Measurements from ENCODE around the gene IQCH. TPM values are rescaled to one million over a fixed set of nuclear protein-coding genes. Genes with fewer than 3 reads are reported as not detected.

Gene IQCH
- total and polyA plus RNA-seq, 9 of the 15 experiments (the other 6 are each of a cell fraction or from before 2014, with no cell fraction given) = 1.8 to 3.9 (median 2.7) TPM

DNA sequence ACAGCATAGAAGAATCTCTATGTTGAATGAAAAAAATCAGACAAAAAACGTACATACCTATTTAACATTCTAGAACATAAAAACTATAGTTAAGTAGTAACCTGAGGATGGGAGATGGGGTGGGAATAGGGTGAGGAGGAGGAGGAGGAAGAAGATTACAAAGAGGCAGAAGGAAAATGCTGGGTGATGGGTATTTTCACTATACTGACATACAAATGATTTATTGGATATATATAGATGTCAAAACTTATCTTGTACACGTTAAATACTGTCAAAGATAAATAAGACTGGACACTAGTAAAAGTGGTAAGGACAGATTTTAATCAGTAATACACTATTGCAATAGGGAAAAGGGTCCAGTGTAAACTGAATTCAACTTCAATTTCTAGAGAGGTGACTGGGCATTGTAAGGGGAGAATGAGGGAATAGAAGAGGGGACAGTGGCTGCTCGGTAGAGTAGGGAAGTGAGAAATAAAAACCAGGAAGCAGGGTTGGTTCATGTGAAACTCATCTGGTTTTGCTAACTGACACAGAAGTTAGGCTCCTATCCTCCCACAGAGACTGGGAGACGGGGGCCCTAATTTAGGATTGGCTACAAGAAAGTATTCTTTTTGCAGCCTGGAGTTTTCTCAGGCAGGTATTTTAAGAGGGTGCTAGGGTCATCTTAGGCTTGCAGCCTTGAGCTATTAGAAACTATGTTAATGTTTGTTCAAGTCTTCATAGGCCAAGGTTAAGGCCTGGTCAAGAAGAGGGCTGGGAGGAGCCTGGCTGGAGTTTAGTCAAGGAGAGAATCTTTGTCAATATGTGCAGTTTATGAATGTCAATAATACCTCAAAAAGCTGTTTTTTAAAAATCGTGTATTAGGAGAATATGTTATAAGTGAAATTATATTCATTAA lies 251.3 kb downstream of the IQCH start:
- ATAC-seq (no peak; the same call in none of the 3 replicates), DNase-seq (ENCODE audit: extremely low read depth in 1 of 4, low spot score in 3 of 4) (no peak), FAIRE-seq (no peak)
- in situ Hi-C loops (cut with MboI) (no loop called here), intact Hi-C loops (cut with micrococcal nuclease) (no loop called here)
- Histone ChIP-seq H4K20me1 (replicated peaks; ENCODE audit: control insufficient read depth, insufficient read depth, low read length) (no peaks in the 10 kb centered on the region), H3K9ac (ENCODE audit: insufficient read depth in 1 of 2, low read depth in 2 of 2, low read length in 2 of 2) (no peak overlapping the region), H3K27ac (ENCODE audit: extremely low read depth, low read depth, low read length) (no peak overlapping the region), H3K36me3 (ENCODE audit: control insufficient read depth, insufficient read depth, low read length) (no peaks in the 10 kb centered on the region), H3K79me2 (ENCODE audit: control insufficient read depth, insufficient read depth, low read length) (no peaks in the 10 kb centered on the region), H2AFZ (ENCODE audit: low read depth, low read length) (peak overlapping the region; percentile 7; the same call in 1 of the 2 replicates), H3K27me3 (ENCODE audit: control insufficient read depth in 2 of 2, insufficient read depth in 2 of 2, low read length in 2 of 2) (no peaks in the 10 kb centered on the region), H3K9me3 (replicated peaks; ENCODE audit: control insufficient read depth, insufficient read depth, low read depth, low read length) (no peaks in the 10 kb centered on the region), H3K4me3 (no peak overlapping the region), H3K9me1 (ENCODE audit: control insufficient read depth, insufficient read depth, low read length) (no peaks in the 10 kb centered on the region), H3K4me2 (ENCODE audit: insufficient read depth, low read length) (no peak overlapping the region), H3K4me1 (replicated peaks in 1 of 2; ENCODE audit: control insufficient read depth in 2 of 2, insufficient read depth in 2 of 2, low read length in 2 of 2) (peaks cover 3 to 10% of the 10 kb centered on the region in 2 experiments; a peak in 2 of 5 replicates)
- CTCF ChIA-PET (ENCODE audit: low intra/inter-chr PET ratio) = no interaction called here
- POLR2A ChIA-PET = interaction anchor here (1.7 kb wide), 1 partner anchor 15 kb away, joined by 7 read pairs; the partner anchor contains the start of gene C15orf61
- BruUV-seq (replicated peaks) = no TSS peak
- WGBS (ENCODE audit: insufficient coverage, low coverage, missing lambda C conversion rate) = 25% methylated on average over 5 of the region's 5 CpGs
- no peak for TF ChIP-seq L3MBTL2 (IDR thresholded peaks at IDR 0.05)
- TF ChIP-seq POLR2B (IDR thresholded peaks at IDR 0.05; ENCODE audit: low read depth, partially characterized antibody) = no peak
- TF ChIP-seq, protein P1, sequence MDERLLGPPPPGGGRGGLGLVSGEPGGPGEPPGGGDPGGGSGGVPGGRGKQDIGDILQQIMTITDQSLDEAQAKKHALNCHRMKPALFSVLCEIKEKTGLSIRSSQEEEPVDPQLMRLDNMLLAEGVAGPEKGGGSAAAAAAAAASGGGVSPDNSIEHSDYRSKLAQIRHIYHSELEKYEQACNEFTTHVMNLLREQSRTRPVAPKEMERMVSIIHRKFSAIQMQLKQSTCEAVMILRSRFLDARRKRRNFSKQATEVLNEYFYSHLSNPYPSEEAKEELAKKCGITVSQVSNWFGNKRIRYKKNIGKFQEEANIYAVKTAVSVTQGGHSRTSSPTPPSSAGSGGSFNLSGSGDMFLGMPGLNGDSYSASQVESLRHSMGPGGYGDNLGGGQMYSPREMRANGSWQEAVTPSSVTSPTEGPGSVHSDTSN (CRISPR knock-in tag; IDR thresholded peaks at IDR 0.05; ENCODE audit: low read depth) = no peak
- TF ChIP-seq, protein P1 (tag; conservative IDR thresholded peaks at IDR 0.05; ENCODE audit: low read depth) = peak; percentile 77
- TF ChIP-seq, protein P2, sequence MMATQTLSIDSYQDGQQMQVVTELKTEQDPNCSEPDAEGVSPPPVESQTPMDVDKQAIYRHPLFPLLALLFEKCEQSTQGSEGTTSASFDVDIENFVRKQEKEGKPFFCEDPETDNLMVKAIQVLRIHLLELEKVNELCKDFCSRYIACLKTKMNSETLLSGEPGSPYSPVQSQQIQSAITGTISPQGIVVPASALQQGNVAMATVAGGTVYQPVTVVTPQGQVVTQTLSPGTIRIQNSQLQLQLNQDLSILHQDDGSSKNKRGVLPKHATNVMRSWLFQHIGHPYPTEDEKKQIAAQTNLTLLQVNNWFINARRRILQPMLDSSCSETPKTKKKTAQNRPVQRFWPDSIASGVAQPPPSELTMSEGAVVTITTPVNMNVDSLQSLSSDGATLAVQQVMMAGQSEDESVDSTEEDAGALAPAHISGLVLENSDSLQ (IDR thresholded peaks at IDR 0.05) = peak; percentile 59; the same call in 1 of the 2 replicates
- 0 out of 2 replicates have a peak, but pooled peaks have one; percentile 18 for TF ChIP-seq ZFX (CRISPR knock-in tag; IDR thresholded peaks at IDR 0.05)
- peak; percentile 78 for TF ChIP-seq MEIS2 (IDR thresholded peaks at IDR 0.05; ENCODE audit: partially characterized antibody)
- TF ChIP-seq DMBX1 (CRISPR knock-in tag; IDR thresholded peaks at IDR 0.05; ENCODE audit: borderline replicate concordance) = 0 out of 2 replicates have a peak, but pooled peaks have one; percentile 56
- TF ChIP-seq NFIX (CRISPR knock-in tag; IDR thresholded peaks at IDR 0.05; ENCODE audit: low read depth) = no peak
- no peak for TF ChIP-seq TAF9B (IDR thresholded peaks at IDR 0.05; ENCODE audit: partially characterized antibody)
- TF ChIP-seq HMBOX1 (IDR thresholded peaks at IDR 0.05) = peak; percentile 82

Data from K562 (cell line).